Measurements from ENCODE around the gene IFI35. TPM values are rescaled to one million over a fixed set of nuclear protein-coding genes. Genes with fewer than 3 reads are reported as not detected.

The IFI35 gene
- total and polyA plus RNA-seq, 9 of the 15 experiments (the other 6 are each of a cell fraction or from before 2014, with no cell fraction given) = 4.4 to 13.1 (median 10.2) TPM

DNA sequence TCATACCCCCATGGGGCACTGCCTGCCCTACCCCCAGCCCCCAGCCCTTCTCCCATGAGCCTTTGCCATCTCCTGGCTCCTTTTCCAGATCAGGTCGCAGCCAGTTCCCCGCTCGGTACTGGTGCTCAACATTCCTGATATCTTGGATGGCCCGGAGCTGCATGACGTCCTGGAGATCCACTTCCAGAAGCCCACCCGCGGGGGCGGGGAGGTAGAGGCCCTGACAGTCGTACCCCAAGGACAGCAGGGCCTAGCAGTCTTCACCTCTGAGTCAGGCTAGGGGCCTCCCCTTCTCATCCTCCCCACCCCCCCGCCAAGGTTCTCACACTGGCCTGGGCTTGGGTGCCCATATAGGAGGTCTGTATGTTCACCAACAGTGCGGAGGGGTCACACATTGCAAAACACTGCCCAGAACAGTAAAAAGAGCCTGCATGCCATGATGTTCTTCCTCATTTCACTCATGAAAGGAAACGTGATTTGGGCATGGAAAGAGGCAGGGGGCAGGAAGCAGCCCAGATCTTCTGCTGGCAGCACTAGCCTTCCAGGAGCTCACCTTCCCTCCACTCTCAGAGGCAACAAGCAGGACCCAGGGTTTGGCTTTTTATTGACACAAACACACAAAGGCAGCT lies 7.5 kb downstream of the IFI35 start:
- Histone ChIP-seq H4K20me1 (replicated peaks; ENCODE audit: control insufficient read depth, insufficient read depth, low read length) (peaks cover 10% of the 10 kb centered on the region; the same call in 1 of the 2 replicates), H3K9me1 (ENCODE audit: control insufficient read depth, insufficient read depth, low read length) (peaks cover 10% of the 10 kb centered on the region), H3K4me3 (no peak overlapping the region), H2AFZ (ENCODE audit: low read depth, low read length) (no peak overlapping the region), H3K79me2 (ENCODE audit: control insufficient read depth, insufficient read depth, low read length) (peaks cover 13% of the 10 kb centered on the region), H3K36me3 (ENCODE audit: control insufficient read depth, insufficient read depth, low read length) (peaks cover 57% of the 10 kb centered on the region; the same call in 2 of the 3 replicates), H3K27ac (ENCODE audit: extremely low read depth, low read depth, low read length) (no peak overlapping the region; the same call in 2 of the 3 replicates), H3K4me2 (ENCODE audit: insufficient read depth, low read length) (no peak overlapping the region), H3K27me3 (ENCODE audit: control insufficient read depth in 2 of 2, insufficient read depth in 2 of 2, low read length in 2 of 2) (no peaks in the 10 kb centered on the region), H3K4me1 (replicated peaks in 1 of 2; ENCODE audit: control insufficient read depth in 2 of 2, insufficient read depth in 2 of 2, low read length in 2 of 2) (peaks cover 19 to 36% of the 10 kb centered on the region in 2 experiments), H3K9me3 (replicated peaks; ENCODE audit: control insufficient read depth, insufficient read depth, low read depth, low read length) (no peaks in the 10 kb centered on the region; the same call in 1 of the 2 replicates), H3K9ac (ENCODE audit: insufficient read depth in 1 of 2, low read depth in 2 of 2, low read length in 2 of 2) (peak overlapping the region in 1 of 2 experiments; percentile 33; a peak in 2 of 4 replicates)
- TF ChIP-seq RBFOX2 (IDR thresholded peaks at IDR 0.05; ENCODE audit: low read depth, low read length) = peak; percentile 45; the same call in 1 of the 2 replicates
- TF ChIP-seq, protein P1, sequence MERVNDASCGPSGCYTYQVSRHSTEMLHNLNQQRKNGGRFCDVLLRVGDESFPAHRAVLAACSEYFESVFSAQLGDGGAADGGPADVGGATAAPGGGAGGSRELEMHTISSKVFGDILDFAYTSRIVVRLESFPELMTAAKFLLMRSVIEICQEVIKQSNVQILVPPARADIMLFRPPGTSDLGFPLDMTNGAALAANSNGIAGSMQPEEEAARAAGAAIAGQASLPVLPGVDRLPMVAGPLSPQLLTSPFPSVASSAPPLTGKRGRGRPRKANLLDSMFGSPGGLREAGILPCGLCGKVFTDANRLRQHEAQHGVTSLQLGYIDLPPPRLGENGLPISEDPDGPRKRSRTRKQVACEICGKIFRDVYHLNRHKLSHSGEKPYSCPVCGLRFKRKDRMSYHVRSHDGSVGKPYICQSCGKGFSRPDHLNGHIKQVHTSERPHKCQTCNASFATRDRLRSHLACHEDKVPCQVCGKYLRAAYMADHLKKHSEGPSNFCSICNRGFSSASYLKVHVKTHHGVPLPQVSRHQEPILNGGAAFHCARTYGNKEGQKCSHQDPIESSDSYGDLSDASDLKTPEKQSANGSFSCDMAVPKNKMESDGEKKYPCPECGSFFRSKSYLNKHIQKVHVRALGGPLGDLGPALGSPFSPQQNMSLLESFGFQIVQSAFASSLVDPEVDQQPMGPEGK (CRISPR knock-in tag; IDR thresholded peaks at IDR 0.05; ENCODE audit: borderline replicate concordance) = 0 out of 2 replicates have a peak, but pooled peaks have one; percentile 18
- no peak for TF ChIP-seq MYBL2 (IDR thresholded peaks at IDR 0.05; ENCODE audit: low read depth)
- no peak for TF ChIP-seq MYBL2 (CRISPR knock-in tag; IDR thresholded peaks at IDR 0.05; ENCODE audit: borderline replicate concordance)
- no peak for FAIRE-seq
- no peak; the same call in 2 of the 3 replicates for ATAC-seq
- DNase-seq (ENCODE audit: extremely low read depth in 1 of 4, low spot score in 3 of 4) = no peak
- WGBS (ENCODE audit: insufficient coverage, low coverage, missing lambda C conversion rate) = 85% methylated on average over 10 of the region's 12 CpGs
- CTCF ChIA-PET (ENCODE audit: low intra/inter-chr PET ratio) = no interaction called here
- in situ Hi-C loops (cut with MboI) (loop anchor here (10.0 kb wide), 1 partner anchor 301 kb away; no protein-coding TSS in a partner anchor), intact Hi-C loops (cut with micrococcal nuclease) (no loop called here)
- POLR2A ChIA-PET = interaction anchor here (0.6 to 1.4 kb wide), 9 partner anchors 10 to 354 kb away, joined by 3 to 7 read pairs (median 4); partner anchors contain the start of gene RPL27
- no TSS peak for BruUV-seq (replicated peaks)
